Measurements from ENCODE around the gene LAMB2. TPM values are rescaled to one million over a fixed set of nuclear protein-coding genes. Genes with fewer than 3 reads are reported as not detected.

Gene LAMB2
- total RNA-seq, 1 experiment from 2014 or later = not detected

DNA sequence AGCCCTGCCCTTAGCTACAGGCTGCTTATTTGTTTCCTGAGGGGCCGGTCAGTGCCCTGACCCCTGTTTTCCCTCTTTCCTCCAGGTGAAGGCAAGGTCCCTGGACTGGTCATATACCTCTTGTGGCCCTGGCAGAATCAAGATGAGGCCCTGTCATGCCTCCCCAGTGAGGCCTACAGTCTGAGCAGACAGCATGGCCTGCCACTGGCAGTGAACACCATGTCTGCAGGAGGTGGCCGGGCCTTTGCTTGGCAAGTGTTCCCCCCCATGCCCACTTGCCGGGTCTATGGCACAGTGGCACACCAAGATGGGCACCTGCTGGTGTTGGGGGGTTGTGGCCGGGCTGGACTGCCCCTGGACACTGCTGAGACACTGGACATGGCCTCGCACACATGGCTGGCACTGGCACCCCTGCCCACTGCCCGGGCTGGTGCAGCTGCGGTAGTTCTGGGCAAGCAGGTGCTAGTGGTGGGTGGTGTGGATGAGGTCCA is 39.7 kb upstream of the LAMB2 start:
- no peaks in the 10 kb centered on the region for H3K36me3 ChIP-seq (ENCODE audit: insufficient read depth, low read length)
- no peak overlapping the region for H3K4me3 ChIP-seq (ENCODE audit: low read length)
- no peaks in the 10 kb centered on the region; the same call in 1 of the 2 replicates for H3K9me3 ChIP-seq (ENCODE audit: low read length)
- no peak overlapping the region for H3K9ac ChIP-seq (ENCODE audit: low read length)
- H4K20me1 ChIP-seq (ENCODE audit: insufficient read depth, low read depth, low read length) = no peaks in the 10 kb centered on the region
- no peak overlapping the region for H3K27ac ChIP-seq (ENCODE audit: low read length)
- peak; percentile 33 for DNase-seq
- peaks cover 17% of the 10 kb centered on the region for H3K4me1 ChIP-seq (ENCODE audit: low read length)
- no peaks in the 10 kb centered on the region for H3K9me2 ChIP-seq (replicated peaks; ENCODE audit: insufficient read depth, low read length)
- no peak overlapping the region for H3K4me2 ChIP-seq (ENCODE audit: low read depth, low read length, poor library complexity, severe bottlenecking)
- no peaks in the 10 kb centered on the region for H3K79me2 ChIP-seq (ENCODE audit: low read length)
- no peaks in the 10 kb centered on the region for H3K27me3 ChIP-seq (ENCODE audit: low read length)
- no peak overlapping the region for H2AFZ ChIP-seq (ENCODE audit: low read length)

DNA sequence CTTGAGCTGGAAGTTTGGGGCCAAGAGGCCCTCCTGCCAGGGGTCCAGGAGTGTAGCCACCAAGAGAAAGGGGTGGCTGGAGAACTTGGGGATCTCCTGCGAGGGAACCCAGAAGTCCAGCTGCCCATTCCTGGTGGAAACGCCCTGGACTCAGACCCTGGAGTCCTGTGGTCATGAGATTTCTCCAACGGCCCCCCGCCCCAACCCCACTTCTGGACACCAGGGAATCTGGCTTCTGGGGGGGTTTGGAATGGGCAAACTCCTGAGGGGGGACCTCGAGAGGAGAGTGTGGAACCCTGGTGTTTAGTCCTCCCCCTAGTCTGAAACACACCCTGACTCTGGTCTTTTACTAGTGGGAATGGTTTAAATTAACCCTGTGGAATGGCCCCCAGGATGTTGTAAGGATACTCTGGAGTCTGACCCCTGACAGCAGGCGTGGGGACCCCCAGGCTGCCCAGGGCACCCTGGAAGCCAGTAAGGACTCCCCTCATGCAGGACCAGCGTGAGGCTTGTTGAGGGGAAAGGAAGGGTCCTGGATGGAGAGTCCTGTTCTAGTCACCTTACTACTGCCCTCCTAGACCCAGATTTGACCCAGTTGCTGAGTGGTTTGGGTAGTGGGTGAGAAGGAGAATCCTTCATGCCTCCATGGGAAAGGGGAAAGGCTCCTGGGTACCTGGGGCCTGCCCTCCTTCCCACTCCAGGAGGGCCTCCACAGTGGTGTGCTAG is 39.1 kb upstream of the LAMB2 start:
- H3K4me1 ChIP-seq (ENCODE audit: low read length) = peaks cover 10% of the 10 kb centered on the region
- H3K9ac ChIP-seq (ENCODE audit: low read length) = peak overlapping the region; percentile 78
- H3K4me3 ChIP-seq (ENCODE audit: low read length) = peak overlapping the region; percentile 69
- no peaks in the 10 kb centered on the region for H3K27me3 ChIP-seq (ENCODE audit: low read length)
- H3K4me2 ChIP-seq (ENCODE audit: low read depth, low read length, poor library complexity, severe bottlenecking) = peak overlapping the region; percentile 97
- H3K36me3 ChIP-seq (ENCODE audit: insufficient read depth, low read length) = no peaks in the 10 kb centered on the region
- H3K9me2 ChIP-seq (replicated peaks; ENCODE audit: insufficient read depth, low read length) = no peaks in the 10 kb centered on the region
- H4K20me1 ChIP-seq (ENCODE audit: insufficient read depth, low read depth, low read length) = no peaks in the 10 kb centered on the region
- H3K9me3 ChIP-seq (ENCODE audit: low read length) = peaks cover 1% of the 10 kb centered on the region; the same call in 1 of the 2 replicates
- H3K79me2 ChIP-seq (ENCODE audit: low read length) = no peaks in the 10 kb centered on the region
- no peak overlapping the region for H3K27ac ChIP-seq (ENCODE audit: low read length)
- DNase-seq = peak; percentile 37
- H2AFZ ChIP-seq (ENCODE audit: low read length) = peak overlapping the region; percentile 91

- peaks cover 12% of the 10 kb centered on the region for H3K4me1 ChIP-seq (ENCODE audit: low read length)
- no peak within 1 kb of the TSS for H3K27ac ChIP-seq (ENCODE audit: low read length)
- H3K79me2 ChIP-seq (ENCODE audit: low read length) = no peaks in the 10 kb centered on the region
- no peaks in the 10 kb centered on the region for H3K27me3 ChIP-seq (ENCODE audit: low read length)
- no peaks in the 10 kb centered on the region for H4K20me1 ChIP-seq (ENCODE audit: insufficient read depth, low read depth, low read length)
- H3K9me2 ChIP-seq (replicated peaks; ENCODE audit: insufficient read depth, low read length) = no peaks in the 10 kb centered on the region
- peak; percentile 93 for DNase-seq
- H2AFZ ChIP-seq (ENCODE audit: low read length) = peak within 1 kb of the TSS; percentile 91
- peak within 1 kb of the TSS; percentile 97 for H3K4me2 ChIP-seq (ENCODE audit: low read depth, low read length, poor library complexity, severe bottlenecking)
- H3K9me3 ChIP-seq (ENCODE audit: low read length) = peaks cover 4% of the 10 kb centered on the region; the same call in 1 of the 2 replicates
- peak within 1 kb of the TSS; percentile 78 for H3K9ac ChIP-seq (ENCODE audit: low read length)
- H3K4me3 ChIP-seq (ENCODE audit: low read length) = peak within 1 kb of the TSS; percentile 69
- H3K36me3 ChIP-seq (ENCODE audit: insufficient read depth, low read length) = no peaks in the 10 kb centered on the region
Measured at GRCh38 chr3:49171119-49171774, 38.4 kb upstream of the LAMB2 start, which contains the start of gene KLHDC8B. TSS of gene KLHDC8B (plus strand) at chr3:49171598. CDS start at chr3:49172770, 1,172 bp downstream.

DNA sequence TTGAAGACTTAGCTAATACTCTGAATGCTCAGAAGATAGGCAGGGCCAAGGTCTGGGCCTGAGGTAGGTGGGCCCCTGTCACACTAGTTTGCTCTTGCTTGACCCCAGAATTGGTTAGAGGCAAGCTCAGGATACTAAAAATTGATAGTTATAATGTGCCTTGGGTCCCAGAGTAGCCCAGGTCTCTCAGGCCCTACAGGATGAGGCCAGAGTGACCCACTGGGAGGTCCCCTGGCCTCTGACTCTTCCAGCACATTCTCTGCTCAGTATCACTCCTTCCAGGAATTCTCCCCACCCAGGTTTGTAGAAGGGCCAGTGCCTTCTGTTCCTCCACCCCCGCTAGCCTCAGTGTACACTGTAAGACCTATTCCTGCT is 37.9 kb upstream of the LAMB2 start:
- Histone ChIP-seq H3K79me2 (ENCODE audit: low read length) (peaks cover 2% of the 10 kb centered on the region), H3K9ac (ENCODE audit: low read length) (peak overlapping the region; percentile 78), H4K20me1 (ENCODE audit: insufficient read depth, low read depth, low read length) (no peaks in the 10 kb centered on the region), H3K27me3 (ENCODE audit: low read length) (no peaks in the 10 kb centered on the region), H2AFZ (ENCODE audit: low read length) (peak overlapping the region; percentile 91), H3K27ac (ENCODE audit: low read length) (no peak overlapping the region), H3K9me2 (replicated peaks; ENCODE audit: insufficient read depth, low read length) (no peaks in the 10 kb centered on the region), H3K4me3 (ENCODE audit: low read length) (peak overlapping the region; percentile 69; the same call in 1 of the 2 replicates), H3K9me3 (ENCODE audit: low read length) (peaks cover 4% of the 10 kb centered on the region; the same call in 1 of the 2 replicates), H3K4me1 (ENCODE audit: low read length) (peaks cover 13% of the 10 kb centered on the region), H3K36me3 (ENCODE audit: insufficient read depth, low read length) (no peaks in the 10 kb centered on the region), H3K4me2 (ENCODE audit: low read depth, low read length, poor library complexity, severe bottlenecking) (peak overlapping the region; percentile 97)
- DNase-seq = no peak

GRCh38 chr3:49166752-49167556 is 34.1 kb upstream of the LAMB2 start:
- H2AFZ ChIP-seq (ENCODE audit: low read length) = peak overlapping the region; percentile 82
- peaks cover 26% of the 10 kb centered on the region for H3K4me1 ChIP-seq (ENCODE audit: low read length)
- DNase-seq = no peak
- H3K27ac ChIP-seq (ENCODE audit: low read length) = no peak overlapping the region
- no peaks in the 10 kb centered on the region for H4K20me1 ChIP-seq (ENCODE audit: insufficient read depth, low read depth, low read length)
- H3K27me3 ChIP-seq (ENCODE audit: low read length) = no peaks in the 10 kb centered on the region
- peak overlapping the region; percentile 82 for H3K4me2 ChIP-seq (ENCODE audit: low read depth, low read length, poor library complexity, severe bottlenecking)
- H3K9ac ChIP-seq (ENCODE audit: low read length) = no peak overlapping the region
- peak overlapping the region; percentile 82; the same call in 1 of the 2 replicates for H3K4me3 ChIP-seq (ENCODE audit: low read length)
- H3K36me3 ChIP-seq (ENCODE audit: insufficient read depth, low read length) = peaks cover 18% of the 10 kb centered on the region; the same call in 1 of the 2 replicates
- H3K9me3 ChIP-seq (ENCODE audit: low read length) = peaks cover 4% of the 10 kb centered on the region; the same call in 1 of the 2 replicates
- peaks cover 22% of the 10 kb centered on the region for H3K79me2 ChIP-seq (ENCODE audit: low read length)
- no peaks in the 10 kb centered on the region for H3K9me2 ChIP-seq (replicated peaks; ENCODE audit: insufficient read depth, low read length)

- H4K20me1 ChIP-seq (ENCODE audit: insufficient read depth, low read depth, low read length) = no peaks in the 10 kb centered on the region
- H3K9me3 ChIP-seq (ENCODE audit: low read length) = peaks cover 4% of the 10 kb centered on the region; the same call in 1 of the 2 replicates
- H3K4me3 ChIP-seq (ENCODE audit: low read length) = peak within 1 kb of the TSS; percentile 82
- H3K27ac ChIP-seq (ENCODE audit: low read length) = peak within 1 kb of the TSS; percentile 63
- H3K9ac ChIP-seq (ENCODE audit: low read length) = peak within 1 kb of the TSS; percentile 92
- peak within 1 kb of the TSS; percentile 82 for H3K4me2 ChIP-seq (ENCODE audit: low read depth, low read length, poor library complexity, severe bottlenecking)
- no peaks in the 10 kb centered on the region for H3K9me2 ChIP-seq (replicated peaks; ENCODE audit: insufficient read depth, low read length)
- peaks cover 18% of the 10 kb centered on the region for H3K4me1 ChIP-seq (ENCODE audit: low read length)
- peaks cover 18% of the 10 kb centered on the region; the same call in 1 of the 2 replicates for H3K36me3 ChIP-seq (ENCODE audit: insufficient read depth, low read length)
- DNase-seq = peak; percentile 93
- H2AFZ ChIP-seq (ENCODE audit: low read length) = peak within 1 kb of the TSS; percentile 82
- H3K79me2 ChIP-seq (ENCODE audit: low read length) = peaks cover 22% of the 10 kb centered on the region
- H3K27me3 ChIP-seq (ENCODE audit: low read length) = no peaks in the 10 kb centered on the region
Measured at GRCh38 chr3:49165771-49166751, 33.2 kb upstream of the LAMB2 start, which contains the start of gene CCDC71. TSS of gene CCDC71 (minus strand) at chr3:49166331. CDS start at chr3:49164208, 2,123 bp downstream.
